ENCODE measurements around the gene RAET1E.
"Not testable (repeated sequence)": the region's sequence is repeated elsewhere in the genome, so short reads cannot be mapped to it uniquely, and the experiment has no call there.

GRCh38 chr6:149943321-149943720 lies 45.4 kb upstream of the RAET1E start:
- not testable (repeated sequence) for TF ChIP-seq CTCF (IDR thresholded peaks at IDR 0.05 in 2 of 3, conservative IDR thresholded peaks at IDR 0.05 in 1 of 3; ENCODE audit: insufficient read depth in 2 of 3, low read depth in 1 of 3, low read length in 3 of 3); ZFP36 (IDR thresholded peaks at IDR 0.05; ENCODE audit: low read depth, low read length, partially characterized antibody); TAF1 (IDR thresholded peaks at IDR 0.05; ENCODE audit: control insufficient read depth, extremely low read depth, insufficient read depth, low read length, severe bottlenecking); ATF1 (CRISPR knock-in tag; IDR thresholded peaks at IDR 0.05); ATF1 (tag; IDR thresholded peaks at IDR 0.05); MBD1 (CRISPR knock-in tag; IDR thresholded peaks at IDR 0.05); XRCC4 (IDR thresholded peaks at IDR 0.05; ENCODE audit: extremely low read depth, insufficient read depth, insufficient read length); EP300 (IDR thresholded peaks at IDR 0.05; ENCODE audit: low read length); MAX (CRISPR knock-in tag; IDR thresholded peaks at IDR 0.05); CREB5 (CRISPR knock-in tag; IDR thresholded peaks at IDR 0.05); JUNB (CRISPR knock-in tag; conservative IDR thresholded peaks at IDR 0.05); MAZ (CRISPR knock-in tag; conservative IDR thresholded peaks at IDR 0.05 in 1 of 2, IDR thresholded peaks at IDR 0.05 in 1 of 2); ZNF311 (CRISPR knock-in tag; IDR thresholded peaks at IDR 0.05)

All from K562 (cell line).